Esophagus (tissue), 2 donors: ENCODE measurements around the gene CNN2. TPM values are rescaled to one million over a fixed set of nuclear protein-coding genes. Genes with fewer than 3 reads are reported as not detected.

Experiments
- H3K27ac ChIP-seq, 2 donors: one replicate each; pipeline ENCODE4 v1.5.1; 2013; ENCODE audit warnings: low read depth in 2 of 2, mild to moderate bottlenecking in 2 of 2, inconsistent platforms in 1 of 2, low read length in 1 of 2, moderate library complexity in 1 of 2
- H3K27me3 ChIP-seq, 2 donors: one replicate each; pipeline ENCODE4 v1.6.1; 2013; ENCODE audit warnings: low read length in 2 of 2, control low read depth in 1 of 2, mild to moderate bottlenecking in 1 of 2; ENCODE audit not compliant: insufficient read depth in 2 of 2, control insufficient read depth in 1 of 2
- H3K36me3 ChIP-seq, 2 donors: one replicate each; pipeline ENCODE4 v1.6.1; 2013; ENCODE audit warnings: low read length in 1 of 2; ENCODE audit not compliant: control insufficient read depth in 2 of 2, insufficient read depth in 2 of 2
- H3K4me1 ChIP-seq, 2 donors: one replicate each; pipeline ENCODE4 v1.6.1; 2013; ENCODE audit warnings: low read length in 1 of 2; ENCODE audit not compliant: control insufficient read depth in 2 of 2, insufficient read depth in 2 of 2
- H3K4me3 ChIP-seq, 2 donors: one replicate each; pipeline ENCODE4 v1.5.1; 2013; ENCODE audit warnings: low read length in 2 of 2, mild to moderate bottlenecking in 2 of 2, low read depth in 1 of 2, moderate library complexity in 1 of 2
- H3K9me3 ChIP-seq, 2 donors: one replicate each; pipeline ENCODE4 v1.6.1; 2013; ENCODE audit warnings: mild to moderate bottlenecking in 2 of 2, low read depth in 1 of 2, low read length in 1 of 2, moderate library complexity in 1 of 2; ENCODE audit not compliant: control insufficient read depth in 2 of 2, insufficient read depth in 1 of 2
- WGBS, 2 donors: extraction: QIAGEN DNeasy Blood & Tissue Kit; methylation state at CpG; one replicate each; pipeline ENCODE4 v1.1.7; 2013; 5-methylcytosine and 5-hydroxymethylcytosine counted together
- polyA plus RNA-seq, 2 donors: library from polyadenylated mRNA; stranded (reverse); fragments of 200-250 nt; gene quantifications; one replicate each; pipeline ENCODE4 v1.2.3, GENCODE V29; 2013
- donor health status: healthy with polysubstance abuse.
- donor health status: Bipolar disorder and iron deficiency.

The CNN2 gene
- polyA plus RNA-seq, 2 donors: 84.4 to 106 TPM

GRCh38 chr19:1063030-1063908 lies 36.9 kb downstream of the CNN2 start:
- Histone ChIP-seq H3K4me3 (no peak overlapping the region), H3K27ac (no peak overlapping the region), H3K36me3 (peaks cover 0 to 7% of the 10 kb centered on the region in 2 donors), H3K9me3 (peaks cover 6 to 7% of the 10 kb centered on the region in 2 donors), H3K4me1 (peaks cover 5 to 8% of the 10 kb centered on the region in 2 donors), H3K27me3 (peaks cover 0 to 5% of the 10 kb centered on the region in 2 donors)
- WGBS, 2 donors: 82 to 92% methylated on average over 37 of the region's 37 CpGs

GRCh38 chr19:1063909-1064660 lies 37.7 kb downstream of the CNN2 start:
- H3K36me3 ChIP-seq: peaks cover 0 to 2% of the 10 kb centered on the region in 2 donors
- no peak overlapping the region for H3K27ac ChIP-seq
- peaks cover 0 to 5% of the 10 kb centered on the region in 2 donors for H3K27me3 ChIP-seq
- H3K9me3 ChIP-seq: no peaks in the 10 kb centered on the region
- WGBS, 2 donors: 62 to 84% methylated on average over 37 of the region's 37 CpGs
- no peak overlapping the region for H3K4me3 ChIP-seq
- H3K4me1 ChIP-seq: peaks cover 5 to 8% of the 10 kb centered on the region in 2 donors

- 11 to 12% methylated on average over 49 to 60 of the region's 60 CpGs for WGBS, 2 donors
- Histone ChIP-seq H3K9me3 (no peaks in the 10 kb centered on the region), H3K27ac (no peak overlapping the region), H3K4me1 (peaks cover 5 to 8% of the 10 kb centered on the region in 2 donors), H3K27me3 (peaks cover 0 to 5% of the 10 kb centered on the region in 2 donors), H3K4me3 (no peak overlapping the region), H3K36me3 (peaks cover 0 to 2% of the 10 kb centered on the region in 2 donors)
Observed at GRCh38 chr19:1064661-1065605, 38.5 kb downstream of the CNN2 start.

- peaks cover 0 to 2% of the 10 kb centered on the region in 2 donors for H3K36me3 ChIP-seq
- H3K27me3 ChIP-seq: peaks cover 0 to 5% of the 10 kb centered on the region in 2 donors
- peaks cover 5 to 9% of the 10 kb centered on the region in 2 donors for H3K4me1 ChIP-seq
- no peak overlapping the region for H3K4me3 ChIP-seq
- no peaks in the 10 kb centered on the region for H3K9me3 ChIP-seq
- 54 to 56% methylated on average over 17 of the region's 17 CpGs for WGBS, 2 donors
- no peak overlapping the region for H3K27ac ChIP-seq
Observed at GRCh38 chr19:1065606-1066109, 39.2 kb downstream of the CNN2 start.

GRCh38 chr19:1066251-1066747 lies 39.9 kb downstream of the CNN2 start:
- Histone ChIP-seq H3K27ac (no peak overlapping the region), H3K36me3 (peaks cover 0 to 2% of the 10 kb centered on the region in 2 donors), H3K27me3 (peaks cover 0 to 5% of the 10 kb centered on the region in 2 donors), H3K4me3 (no peak overlapping the region), H3K4me1 (peaks cover 8 to 11% of the 10 kb centered on the region in 2 donors), H3K9me3 (no peaks in the 10 kb centered on the region)
- 37 to 43% methylated on average over 17 of the region's 17 CpGs for WGBS, 2 donors

GRCh38 chr19:1066748-1067340 lies 40.4 kb downstream of the CNN2 start, which contains the start of gene ARHGAP45:
ARHGAP45 (plus strand) TSS chr19:1067167; CDS start chr19:1067406, 239 bp downstream.
- H3K27me3 ChIP-seq: peaks cover 0 to 5% of the 10 kb centered on the region in 2 donors
- no peaks in the 10 kb centered on the region for H3K36me3 ChIP-seq
- H3K4me3 ChIP-seq: peak within 1 kb of the TSS; percentile 17 to 56
- H3K9me3 ChIP-seq: no peaks in the 10 kb centered on the region
- peak within 1 kb of the TSS; percentile 39 for H3K27ac ChIP-seq
- WGBS, 2 donors: 3% methylated on average over 54 to 61 of the region's 61 CpGs
- H3K4me1 ChIP-seq: peaks cover 8 to 11% of the 10 kb centered on the region in 2 donors

GRCh38 chr19:1067341-1067957 lies 41.0 kb downstream of the CNN2 start:
- peaks cover 8 to 10% of the 10 kb centered on the region in 2 donors for H3K4me1 ChIP-seq
- peak overlapping the region; percentile 17 to 56 for H3K4me3 ChIP-seq
- no peaks in the 10 kb centered on the region for H3K36me3 ChIP-seq
- H3K27me3 ChIP-seq: peaks cover 0 to 5% of the 10 kb centered on the region in 2 donors
- WGBS, 2 donors: 4% methylated on average over 37 to 38 of the region's 38 CpGs
- H3K27ac ChIP-seq: peak overlapping the region; percentile 39
- H3K9me3 ChIP-seq: no peaks in the 10 kb centered on the region
